Natural killer cell (primary cell): ENCODE measurements around the gene GSPT1. TPM values are rescaled to one million over a fixed set of nuclear protein-coding genes. Genes with fewer than 3 reads are reported as not detected.

Experiments used
- ATAC-seq, 3 donors: fragments of 150-1000 bp in 2 of 3; fragments of 200-7000 bp in 1 of 3; cut with Tn5 transposase; 1 replicate in 1 of 3; 2 replicates in 2 of 3; pipeline ENCODE4 v1.10.0; 2021; ENCODE audit warnings: mild to moderate bottlenecking in 2 of 3, moderate library complexity in 2 of 3
- DNase-seq, 2 donors: peaks; one replicate each; pipeline versions ENCODE4 v3.0.0 to v3.0.0-alpha.2; 2013 to 2021; ENCODE audit warnings: mixed read lengths in 1 of 2
- H3K27ac ChIP-seq: one replicate; pipeline ENCODE4 v1.5.1; 2013; ENCODE audit warnings: mild to moderate bottlenecking, low read length
- H3K27me3 ChIP-seq: one replicate; pipeline ENCODE4 v1.6.1; 2013; ENCODE audit warnings: low read length; ENCODE audit not compliant: control insufficient read depth, insufficient read depth
- H3K36me3 ChIP-seq: one replicate; pipeline ENCODE4 v1.6.1; 2013; ENCODE audit warnings: low read length; ENCODE audit not compliant: control insufficient read depth, insufficient read depth
- H3K4me1 ChIP-seq: one replicate; pipeline ENCODE4 v1.6.1; 2013; ENCODE audit warnings: low read length; ENCODE audit not compliant: control insufficient read depth, insufficient read depth
- H3K4me3 ChIP-seq: one replicate; pipeline ENCODE4 v1.5.1; 2013; ENCODE audit warnings: low read length
- H3K9me3 ChIP-seq: one replicate; pipeline ENCODE4 v1.6.1; 2013; ENCODE audit warnings: low read length; ENCODE audit not compliant: control insufficient read depth, insufficient read depth
- H3K27ac Mint-ChIP-seq, 2 donors: one replicate each; pipeline ENCODE4 v1.8.0; 2022; ENCODE audit warnings: mild to moderate bottlenecking in 2 of 2, mixed read lengths in 2 of 2, moderate library complexity in 1 of 2
- H3K27me3 Mint-ChIP-seq, 2 donors: one replicate each; pipeline ENCODE4 v1.8.0; 2022; ENCODE audit warnings: low read depth in 2 of 2, mixed read lengths in 2 of 2
- H3K36me3 Mint-ChIP-seq: one replicate; pipeline ENCODE4 v1.8.0; 2022; ENCODE audit warnings: mixed read lengths
- H3K4me1 Mint-ChIP-seq, 2 donors: one replicate each; pipeline ENCODE4 v1.8.0; 2022; ENCODE audit warnings: mixed read lengths in 2 of 2
- H3K4me3 Mint-ChIP-seq: one replicate; pipeline ENCODE4 v1.8.0; 2022; ENCODE audit warnings: mild to moderate bottlenecking, moderate library complexity, mixed read lengths
- H3K9me3 Mint-ChIP-seq, 2 donors: one replicate each; pipeline ENCODE4 v1.8.0; 2022; ENCODE audit warnings: mixed read lengths in 2 of 2
- WGBS: methylation state at CpG from one replicate; pipeline ENCODE4 v1.1.7; 2013; ENCODE audit warnings: missing lambda C conversion rate; ENCODE audit not compliant: insufficient coverage; 5-methylcytosine and 5-hydroxymethylcytosine counted together
- intact Hi-C: fragments of 100-400 bp; cut with micrococcal nuclease; formaldehyde crosslinking; loops from one replicate; pipeline ENCODE4 v1.14.2; 2022
- total RNA-seq, 4 donors: library from RNA; stranded (reverse); fragments of 120-200 nt in 1 of 4; gene quantifications; one replicate each; pipeline versions ENCODE4 v1.2.3 to v1.2.4, GENCODE V29; 2013 to 2022
- TF ChIP-seq, protein P1 (sequence below): fragments of 200-600 bp; IDR thresholded peaks from one replicate; pipeline ENCODE4 v1.8.0; 2022; ENCODE audit warnings: antibody characterized with exemption

GSPT1 gene
- total RNA-seq, 3 donors from 2014 or later (not counting 1 experiment from before 2014, with no cell fraction given), result 51.4 to 77.8 (median 60.8) TPM

DNA sequence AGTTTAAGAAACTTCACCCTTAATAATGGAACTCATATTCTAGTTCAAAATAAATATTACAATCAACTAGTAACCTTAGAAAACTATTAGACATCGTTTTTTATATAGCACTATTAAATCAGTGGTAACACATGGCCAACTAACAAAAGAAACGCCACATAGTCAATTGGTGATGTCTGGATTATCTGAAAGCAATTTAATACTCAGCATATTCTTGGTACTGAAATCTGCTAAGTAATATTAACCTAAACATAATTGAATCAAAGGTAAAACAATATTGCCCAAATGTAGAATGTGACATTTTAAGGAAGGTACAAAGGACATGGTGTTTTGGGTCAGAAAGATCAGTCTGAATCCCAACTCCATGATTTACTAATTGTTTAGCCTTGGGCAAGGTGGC lies 53.3 kb downstream of the GSPT1 start:
- intact Hi-C loops, result no loop called here
- Histone ChIP-seq H3K4me3 (no peak overlapping the region), H3K27me3 (no peaks in the 10 kb centered on the region), H3K4me1 (no peaks in the 10 kb centered on the region), H3K9me3 (no peaks in the 10 kb centered on the region), H3K36me3 (no peaks in the 10 kb centered on the region), H3K27ac (no peak overlapping the region)
- Mint-ChIP-seq H3K27ac (no peak overlapping the region), H3K4me3 (no peak overlapping the region), H3K9me3 (no peaks in the 10 kb centered on the region), H3K4me1 (peaks cover 4% of the 10 kb centered on the region in 2 donors), H3K27me3 (no peaks in the 10 kb centered on the region), H3K36me3 (no peaks in the 10 kb centered on the region)
- no CpG with 5 or more reads among the region's 2 CpGs for WGBS
- TF ChIP-seq, protein P1, sequence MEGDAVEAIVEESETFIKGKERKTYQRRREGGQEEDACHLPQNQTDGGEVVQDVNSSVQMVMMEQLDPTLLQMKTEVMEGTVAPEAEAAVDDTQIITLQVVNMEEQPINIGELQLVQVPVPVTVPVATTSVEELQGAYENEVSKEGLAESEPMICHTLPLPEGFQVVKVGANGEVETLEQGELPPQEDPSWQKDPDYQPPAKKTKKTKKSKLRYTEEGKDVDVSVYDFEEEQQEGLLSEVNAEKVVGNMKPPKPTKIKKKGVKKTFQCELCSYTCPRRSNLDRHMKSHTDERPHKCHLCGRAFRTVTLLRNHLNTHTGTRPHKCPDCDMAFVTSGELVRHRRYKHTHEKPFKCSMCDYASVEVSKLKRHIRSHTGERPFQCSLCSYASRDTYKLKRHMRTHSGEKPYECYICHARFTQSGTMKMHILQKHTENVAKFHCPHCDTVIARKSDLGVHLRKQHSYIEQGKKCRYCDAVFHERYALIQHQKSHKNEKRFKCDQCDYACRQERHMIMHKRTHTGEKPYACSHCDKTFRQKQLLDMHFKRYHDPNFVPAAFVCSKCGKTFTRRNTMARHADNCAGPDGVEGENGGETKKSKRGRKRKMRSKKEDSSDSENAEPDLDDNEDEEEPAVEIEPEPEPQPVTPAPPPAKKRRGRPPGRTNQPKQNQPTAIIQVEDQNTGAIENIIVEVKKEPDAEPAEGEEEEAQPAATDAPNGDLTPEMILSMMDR, result no peak
- DNase-seq, result no peak
- no peak for ATAC-seq

DNA sequence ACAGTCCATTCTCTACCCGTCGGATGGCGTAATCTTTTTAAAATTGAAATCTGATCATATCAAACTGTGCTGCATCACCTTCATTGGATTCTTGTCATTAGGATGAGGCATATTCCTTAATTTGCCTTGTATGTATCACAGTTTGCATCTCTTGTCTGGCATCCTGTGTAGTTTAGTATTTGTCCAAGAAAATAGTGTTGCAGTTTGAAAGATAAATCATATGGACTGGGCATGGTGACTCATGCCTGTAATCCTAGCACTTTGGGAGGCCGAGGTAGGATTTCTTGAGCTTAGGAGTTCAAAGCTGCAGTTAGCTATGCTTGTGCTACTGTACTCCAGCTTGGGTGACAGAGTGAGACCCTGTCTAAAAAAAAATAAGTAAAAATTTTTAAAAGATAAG lies 58.6 kb downstream of the GSPT1 start:
- no peak for ATAC-seq
- no peaks in the 10 kb centered on the region for H3K36me3 Mint-ChIP-seq
- Histone ChIP-seq H3K9me3 (no peaks in the 10 kb centered on the region), H3K27ac (no peak overlapping the region), H3K4me1 (peaks cover 10% of the 10 kb centered on the region), H3K27me3 (no peaks in the 10 kb centered on the region), H3K4me3 (no peak overlapping the region), H3K36me3 (no peaks in the 10 kb centered on the region)
- H3K27ac Mint-ChIP-seq, result peak overlapping the region in 1 of 2 donors; percentile 6
- no peak for DNase-seq
- H3K27me3 Mint-ChIP-seq, result no peaks in the 10 kb centered on the region
- WGBS, result 95% methylated on average over 4 of the region's 4 CpGs
- intact Hi-C loops, result loop anchor here (10.0 kb wide), 1 partner anchor 118 kb away; the partner anchor contains the start of gene SNX29
- peaks cover 24 to 27% of the 10 kb centered on the region in 2 donors for H3K4me1 Mint-ChIP-seq
- TF ChIP-seq, protein P1, result no peak
- H3K9me3 Mint-ChIP-seq, result no peaks in the 10 kb centered on the region
- H3K4me3 Mint-ChIP-seq, result no peak overlapping the region

DNA sequence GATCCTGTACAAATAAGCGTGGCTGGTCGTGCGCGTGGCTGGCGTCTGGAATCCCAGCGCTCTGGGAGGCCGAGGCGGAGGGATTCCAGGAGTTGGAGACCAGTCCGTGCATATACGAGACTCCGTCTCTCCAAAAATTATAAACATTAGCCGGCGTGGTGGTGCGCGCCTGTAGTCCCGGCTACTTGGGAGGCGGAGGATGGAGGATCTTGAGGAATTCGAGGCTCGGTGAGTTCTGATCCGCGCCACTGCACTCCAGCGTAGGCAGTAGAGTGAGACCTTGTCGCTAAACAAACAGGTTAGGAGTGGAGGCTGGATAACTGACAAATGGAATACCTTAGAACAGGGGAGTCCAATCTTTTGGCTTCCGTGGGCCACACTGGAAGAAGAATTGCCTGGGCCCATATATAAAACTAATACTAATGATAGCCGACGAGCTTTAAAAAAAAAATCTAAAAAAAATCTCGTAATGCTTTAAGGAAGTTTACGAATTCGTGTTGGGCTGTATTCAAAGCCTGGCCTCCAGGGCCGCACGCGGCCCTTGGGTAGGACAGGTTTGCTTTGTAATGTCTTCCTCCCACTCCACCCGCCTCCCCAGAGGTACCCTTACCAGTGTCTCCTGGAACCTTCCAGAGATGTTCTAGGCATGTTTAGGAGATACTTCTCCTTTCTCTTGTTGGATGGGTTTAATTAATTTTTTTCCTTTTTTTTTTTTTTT lies 63.5 kb downstream of the GSPT1 start:
- Histone ChIP-seq H3K4me3 (peak overlapping the region; percentile 91), H3K9me3 (no peaks in the 10 kb centered on the region), H3K27me3 (no peaks in the 10 kb centered on the region), H3K36me3 (peaks cover 15% of the 10 kb centered on the region), H3K4me1 (peaks cover 24% of the 10 kb centered on the region), H3K27ac (peak overlapping the region; percentile 87)
- ATAC-seq, result no peak
- peak overlapping the region; percentile 99 for H3K4me3 Mint-ChIP-seq
- H3K27me3 Mint-ChIP-seq, result no peaks in the 10 kb centered on the region
- peaks cover 47 to 50% of the 10 kb centered on the region in 2 donors for H3K4me1 Mint-ChIP-seq
- H3K9me3 Mint-ChIP-seq, result no peaks in the 10 kb centered on the region
- H3K36me3 Mint-ChIP-seq, result no peaks in the 10 kb centered on the region
- intact Hi-C loops, result loop anchor here (10.0 kb wide), 1 partner anchor 123 kb away; the partner anchor contains the start of gene SNX29
- no peak for DNase-seq
- H3K27ac Mint-ChIP-seq, result peak overlapping the region; percentile 97 to 98
- TF ChIP-seq, protein P1, result no peak
- 54% methylated on average over 32 of the region's 33 CpGs for WGBS
